Superior temporal gyrus (tissue), 1 donor: ENCODE measurements around the gene ATXN2.
"Not testable (repeated sequence)": the region's sequence is repeated elsewhere in the genome, so short reads cannot be mapped to it uniquely, and the experiment has no call there.

Experiments
- DNase-seq: peaks from one replicate; pipeline ENCODE4 v3.0.0-alpha.2; 2016; ENCODE audit errors: extremely low spot score

Gene ATXN2

DNA sequence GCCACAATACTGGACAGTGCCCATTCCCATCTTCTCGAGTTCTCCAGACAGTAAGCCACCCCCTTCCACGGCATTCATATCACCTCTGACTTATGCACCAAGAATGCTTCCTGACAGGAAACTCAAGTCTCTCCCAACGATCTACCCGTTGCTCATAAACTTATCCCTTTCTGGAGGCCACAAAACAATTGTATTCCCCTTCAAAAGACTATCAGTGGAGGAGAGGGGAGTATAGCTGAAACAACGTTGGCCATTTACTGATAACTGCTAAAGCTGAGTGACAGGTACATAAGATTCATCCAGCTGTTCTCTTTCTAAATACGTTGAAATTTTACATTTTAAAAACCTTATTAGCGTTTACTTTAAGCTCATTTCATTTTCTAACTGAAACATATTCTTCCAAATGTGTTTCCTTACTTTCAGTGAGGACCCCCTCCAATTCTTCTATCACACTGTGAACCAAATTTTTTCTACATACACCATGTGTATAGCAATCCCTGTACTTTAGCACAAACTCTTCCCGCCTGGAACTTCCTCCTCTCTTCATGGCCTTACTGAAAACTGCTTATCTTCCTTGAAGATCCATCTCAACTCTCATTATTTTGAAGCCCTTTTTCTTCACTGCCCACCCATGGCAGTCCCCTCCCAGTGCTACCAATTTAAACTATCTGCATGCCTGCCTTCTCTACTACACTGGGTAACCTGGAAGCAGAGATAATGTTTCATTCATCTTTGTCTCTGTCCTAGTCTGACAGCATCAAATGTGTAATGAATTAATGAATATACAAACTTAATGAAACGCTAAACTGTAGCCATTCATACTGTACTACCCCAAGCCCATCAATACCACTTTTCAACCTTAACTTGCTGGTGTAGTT, 28.8 kb downstream of the ATXN2 start:
- DNase-seq, result no peak

DNA sequence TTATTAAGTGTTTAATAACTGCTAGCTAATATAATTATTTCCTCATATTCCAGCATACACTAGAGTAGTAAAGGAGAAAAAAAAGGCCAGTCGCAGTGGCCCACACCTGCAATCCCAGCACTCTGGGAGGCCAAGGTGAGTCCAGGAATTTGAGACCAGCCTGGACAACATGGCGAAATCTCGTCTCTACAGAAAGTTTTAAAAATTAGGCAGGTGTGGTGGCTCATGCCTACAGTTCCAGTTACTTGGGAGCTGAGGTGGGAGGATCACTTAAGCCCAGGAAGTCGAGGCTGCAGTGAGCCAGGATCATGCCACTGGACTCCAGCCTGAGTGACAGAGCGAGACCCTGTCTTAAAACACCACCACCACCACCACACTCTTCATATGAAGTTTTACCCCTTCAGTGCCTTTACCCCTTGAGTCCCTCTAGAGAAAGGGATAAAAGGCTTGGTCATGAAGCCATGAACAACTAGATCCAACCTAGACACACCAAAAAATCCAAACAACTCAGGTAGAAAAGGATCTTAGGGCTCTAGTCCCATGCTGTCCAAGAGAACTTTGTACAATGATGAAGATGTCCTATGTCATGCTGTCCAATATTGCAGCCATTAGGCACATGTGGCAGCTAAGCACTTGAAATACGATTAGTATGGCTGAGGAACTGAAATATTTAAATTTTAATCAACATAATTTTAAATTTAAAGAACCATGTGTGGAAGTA, 29.6 kb downstream of the ATXN2 start:
- no peak for DNase-seq

DNA sequence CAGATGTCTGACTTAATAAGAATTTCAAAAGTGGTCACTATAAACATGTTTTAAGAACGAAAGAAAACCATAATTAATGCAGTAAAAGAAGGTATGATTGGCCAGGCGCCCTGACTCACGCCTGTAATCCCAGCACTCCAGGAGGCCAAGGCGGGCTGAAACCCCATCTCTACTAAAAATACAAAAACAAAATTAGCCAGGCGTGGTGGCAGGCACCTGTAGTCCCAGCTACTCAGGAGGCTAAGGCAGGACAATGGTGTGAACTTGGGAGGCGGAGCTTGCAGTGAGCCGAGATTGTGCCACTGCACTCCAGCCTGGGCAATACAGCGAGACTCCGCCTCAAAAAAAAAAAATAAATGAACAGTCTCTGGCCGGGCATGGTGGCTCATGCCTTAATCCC, 38.3 kb downstream of the ATXN2 start:
- not testable (repeated sequence) for DNase-seq

DNA sequence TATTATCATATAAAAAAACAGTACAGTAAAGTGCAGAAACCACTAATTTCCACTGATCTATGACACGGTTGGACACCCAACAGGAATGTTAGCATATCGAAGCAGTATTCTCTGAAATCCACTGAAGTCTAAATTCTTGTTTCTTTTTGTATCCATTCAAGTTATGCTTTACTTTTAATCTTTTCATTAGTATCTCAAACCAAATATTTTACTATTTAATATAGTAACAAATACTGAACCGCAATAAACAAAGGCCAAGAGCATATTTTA, 41.1 kb downstream of the ATXN2 start:
- no peak for DNase-seq

DNA sequence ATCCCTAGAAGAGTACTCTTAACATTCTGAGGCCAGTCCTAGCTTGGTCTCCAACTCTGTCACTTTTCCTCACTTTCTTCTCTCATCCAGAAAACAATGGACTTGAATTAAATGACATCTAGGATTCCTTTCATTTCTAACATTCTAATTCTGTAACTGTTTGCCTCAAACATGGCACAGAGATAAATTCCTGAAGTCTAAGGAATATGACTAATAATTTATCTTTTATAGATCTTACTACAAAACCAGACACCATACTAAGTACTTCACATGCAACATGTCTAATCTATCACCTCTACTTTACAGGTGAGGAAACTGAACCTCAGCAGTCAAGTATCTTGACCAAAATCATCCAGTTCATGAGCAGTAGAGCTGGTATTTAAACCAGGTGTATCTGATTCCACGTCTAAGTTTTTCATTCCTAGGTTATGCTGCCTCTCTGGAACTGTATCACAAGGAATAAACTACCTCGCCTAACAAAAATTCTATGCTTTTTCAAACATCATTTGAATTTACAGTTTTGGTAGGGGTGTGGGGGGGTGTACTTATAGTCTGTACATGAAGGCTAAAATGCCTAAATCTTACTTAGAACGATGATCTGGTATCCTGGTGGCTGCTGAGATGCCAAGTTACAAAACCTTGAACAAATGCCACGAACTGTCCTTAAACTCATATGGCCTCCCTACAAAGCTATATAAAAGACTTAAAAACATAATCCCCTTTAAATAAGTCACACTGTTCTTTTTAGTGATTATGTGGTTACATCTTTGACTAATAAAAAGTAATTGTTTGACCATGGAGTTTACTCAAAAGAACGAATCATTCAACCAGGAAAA, 41.6 kb downstream of the ATXN2 start:
- no peak for DNase-seq

DNA sequence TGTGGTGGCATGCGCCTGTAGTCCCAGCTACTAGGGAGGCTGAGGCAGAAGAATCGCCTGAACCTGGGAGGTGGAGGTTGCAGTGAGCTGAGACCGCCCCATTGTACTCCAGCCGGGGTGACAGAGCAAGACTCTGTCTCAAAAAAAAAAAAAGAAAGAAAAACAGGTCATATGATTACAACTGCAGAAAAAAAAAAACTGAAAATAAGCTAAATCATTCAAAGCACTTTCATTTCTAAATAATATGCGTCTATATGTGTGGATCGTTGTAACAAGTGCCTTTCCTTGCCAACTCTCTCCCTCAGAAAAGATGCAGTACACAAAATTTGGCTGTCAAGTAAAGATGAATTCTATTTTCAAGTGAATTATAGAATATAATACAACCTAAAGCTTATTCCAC, 42.4 kb downstream of the ATXN2 start:
- no peak for DNase-seq

DNA sequence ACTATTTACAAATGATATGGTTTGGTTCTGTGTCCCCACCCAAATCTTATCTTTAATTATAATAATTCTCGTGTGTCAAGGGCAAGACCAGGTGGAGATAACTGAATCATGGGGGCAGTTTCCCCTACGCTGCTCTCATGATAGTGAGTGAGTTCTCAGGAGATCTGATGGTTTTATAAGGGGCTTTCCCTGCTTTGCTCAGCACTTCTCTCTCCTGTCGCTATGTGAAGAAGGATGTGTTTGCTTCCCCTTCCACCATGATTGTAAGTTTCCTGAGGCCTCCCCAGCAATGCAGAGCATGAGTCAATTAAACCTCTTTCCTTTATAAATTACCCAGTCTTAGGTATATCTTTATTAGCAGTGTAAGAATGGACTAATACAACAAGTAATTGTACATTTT, 43.8 kb downstream of the ATXN2 start:
- DNase-seq, result not testable (repeated sequence)

DNA sequence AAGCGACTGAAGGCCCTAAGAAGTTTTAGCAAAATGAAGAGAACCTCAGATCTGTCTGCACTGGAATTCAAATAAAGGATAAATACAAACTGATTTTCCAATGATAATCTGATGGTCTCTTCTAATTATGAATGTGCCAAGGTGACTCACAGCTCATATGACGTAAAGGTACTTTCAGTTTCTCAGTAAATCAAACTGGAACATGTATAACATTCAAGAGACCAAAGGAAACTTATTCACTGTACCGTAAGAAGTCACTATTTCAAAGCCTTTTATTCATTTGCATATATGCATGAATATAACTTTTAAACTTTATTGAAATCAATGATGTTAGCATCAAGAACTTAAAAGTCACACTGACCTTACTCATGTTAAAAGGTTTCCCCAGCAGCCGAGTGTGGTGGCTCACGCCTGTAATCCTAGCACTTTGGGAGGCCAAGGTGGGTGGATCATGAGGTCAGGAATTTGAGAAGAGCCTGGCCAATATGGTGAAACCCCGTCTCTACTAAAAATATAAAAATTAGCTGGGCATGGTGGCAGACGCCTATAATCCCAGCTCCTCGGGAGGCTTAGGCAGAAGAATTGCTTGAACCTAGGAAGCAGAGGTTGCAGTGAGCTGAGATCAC, 52.2 kb downstream of the ATXN2 start:
- no peak for DNase-seq

DNA sequence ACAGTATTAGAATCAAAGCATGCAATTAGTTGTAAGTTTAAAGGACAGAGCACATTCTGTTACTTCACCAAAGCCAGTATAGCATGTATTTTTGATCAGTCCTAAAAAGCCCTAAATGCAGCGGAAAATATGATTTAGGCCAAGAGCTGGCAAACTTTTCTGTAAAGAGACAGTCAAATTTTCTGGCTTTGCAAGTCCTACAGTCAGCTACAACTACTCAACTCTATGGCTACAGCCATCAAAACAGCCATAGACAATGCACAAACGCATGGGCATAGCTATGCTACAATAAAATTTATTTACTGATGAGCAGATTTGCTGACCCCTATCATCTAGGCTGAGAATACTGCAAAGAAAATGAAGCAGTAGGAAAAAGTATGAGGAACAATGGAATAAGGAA, 52.9 kb downstream of the ATXN2 start:
- DNase-seq, result no peak

DNA sequence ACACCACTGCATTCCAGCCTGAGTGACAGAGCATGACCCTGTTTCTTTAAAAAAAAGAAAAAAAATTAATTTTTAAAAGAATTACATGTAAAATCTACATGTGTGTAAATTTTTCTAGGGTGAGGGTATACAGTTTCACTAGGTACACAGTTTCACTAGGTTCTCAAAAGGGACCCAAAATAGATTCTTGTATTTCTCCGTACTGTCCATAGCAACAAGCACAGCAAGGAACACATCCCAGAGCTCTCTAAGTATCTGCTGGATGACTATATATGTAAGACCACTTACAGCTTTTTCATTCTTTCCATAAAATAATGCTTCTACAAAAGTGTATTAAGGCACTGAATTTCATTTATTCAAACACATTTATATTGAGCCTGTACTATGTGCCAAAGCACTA, 55.1 kb downstream of the ATXN2 start:
- DNase-seq, result no peak

DNA sequence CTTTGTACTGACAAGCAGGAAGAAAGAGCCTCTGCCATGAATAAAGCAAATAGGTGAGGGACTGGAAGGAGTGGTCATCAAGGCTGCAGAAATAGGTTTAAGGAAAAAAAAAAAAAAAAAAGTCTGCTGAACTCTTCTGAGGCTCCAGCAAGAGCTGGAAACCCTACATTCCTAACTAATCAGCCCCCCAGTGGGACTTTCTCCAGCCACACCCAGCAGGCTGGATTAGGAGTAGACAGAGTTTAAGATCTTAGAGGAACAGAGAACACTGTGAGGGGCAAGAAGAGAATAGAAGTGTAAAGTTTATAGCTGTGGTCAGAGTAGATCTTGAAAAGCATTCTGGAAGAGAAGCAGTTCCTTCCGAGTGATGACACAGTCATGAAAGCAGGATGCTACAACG, 66.4 kb downstream of the ATXN2 start:
- no peak for DNase-seq

DNA sequence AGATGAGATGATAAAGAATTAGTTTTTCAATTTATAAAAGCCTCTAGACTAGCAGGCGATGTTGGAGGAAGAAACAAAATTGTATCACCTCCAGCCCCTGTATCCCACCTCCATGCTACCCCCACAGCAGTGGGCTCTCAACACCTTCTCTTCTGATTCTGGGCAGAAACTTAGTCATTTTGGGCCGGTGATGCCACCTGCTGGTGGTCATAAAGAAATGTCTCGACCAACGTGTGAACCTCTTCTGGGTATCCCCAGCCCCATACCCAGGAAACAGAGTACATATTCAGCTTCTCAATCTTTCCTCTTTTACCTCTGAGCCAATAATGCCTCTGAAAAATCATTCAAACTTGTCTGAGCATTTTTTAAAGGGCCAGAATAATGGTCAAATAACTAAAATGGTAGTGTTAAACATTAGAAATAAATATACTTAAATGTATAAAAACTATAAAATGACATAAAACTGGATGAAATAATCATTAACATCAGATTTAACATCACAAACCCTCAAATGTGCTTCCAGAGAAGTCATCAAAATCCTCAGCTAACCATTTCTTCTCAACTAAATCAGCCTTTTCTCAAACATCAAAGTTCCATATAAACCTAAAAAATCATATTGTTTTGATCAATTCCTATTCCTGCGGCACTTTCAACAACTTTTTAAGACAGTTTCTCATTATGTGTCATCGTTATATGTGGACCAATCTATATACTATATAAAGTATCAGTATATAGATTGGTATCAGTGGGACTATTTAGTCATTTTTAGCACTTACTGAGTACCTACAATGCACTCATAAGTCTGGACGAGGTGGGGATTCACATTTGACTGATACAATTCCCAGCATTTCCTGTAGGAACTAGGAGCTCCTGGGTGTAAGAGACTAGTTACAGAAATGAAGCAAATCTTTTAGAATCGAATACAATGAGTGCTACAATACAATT, 69.4 kb downstream of the ATXN2 start:
- peak; percentile 72 for DNase-seq

DNA sequence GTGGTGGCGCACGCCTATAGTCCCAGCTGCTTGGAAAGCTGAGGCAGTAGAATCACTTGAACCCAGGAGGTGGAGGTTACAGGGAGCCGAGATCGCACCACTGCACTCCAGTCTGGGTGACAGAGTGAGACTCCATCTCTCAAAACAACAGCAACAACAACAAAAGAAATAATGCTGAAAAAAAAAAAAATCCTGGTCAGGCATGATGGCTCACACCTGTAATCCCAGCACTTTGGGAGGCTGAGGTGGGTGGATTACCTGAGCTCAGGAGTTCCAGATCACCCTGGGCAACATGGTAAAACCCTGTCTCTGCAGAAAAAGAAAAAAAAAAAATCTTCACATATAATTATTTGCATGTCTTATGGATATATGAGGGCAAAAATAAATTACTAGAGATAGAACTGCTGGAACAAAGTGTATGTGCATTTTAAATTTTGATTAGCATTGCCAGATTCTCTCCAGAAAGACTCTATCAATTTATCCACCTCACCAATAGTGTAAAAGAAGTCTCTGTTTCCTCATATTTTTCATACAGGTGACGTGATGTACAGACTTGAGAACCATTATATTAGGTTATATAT, 75.4 kb downstream of the ATXN2 start:
- DNase-seq, result no peak

DNA sequence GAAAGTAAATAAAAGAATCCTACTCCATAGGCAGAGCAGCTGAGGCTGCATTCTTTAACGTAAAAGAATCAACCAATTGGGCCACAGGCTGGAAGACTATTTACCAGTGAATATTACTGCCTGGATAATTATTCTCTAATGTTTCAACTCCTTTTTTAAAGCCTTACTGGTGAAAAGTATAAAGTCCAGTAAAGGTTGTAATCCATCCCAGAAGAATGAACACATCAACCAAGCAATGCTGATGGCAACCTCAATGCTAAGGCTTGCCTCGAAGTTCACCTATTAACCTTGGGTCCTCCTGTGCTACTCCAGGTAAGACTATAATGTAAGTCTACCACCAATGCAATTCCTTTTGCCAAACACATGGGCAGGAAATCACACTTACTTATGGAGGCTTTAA, 77.3 kb downstream of the ATXN2 start:
- DNase-seq, result no peak

DNA sequence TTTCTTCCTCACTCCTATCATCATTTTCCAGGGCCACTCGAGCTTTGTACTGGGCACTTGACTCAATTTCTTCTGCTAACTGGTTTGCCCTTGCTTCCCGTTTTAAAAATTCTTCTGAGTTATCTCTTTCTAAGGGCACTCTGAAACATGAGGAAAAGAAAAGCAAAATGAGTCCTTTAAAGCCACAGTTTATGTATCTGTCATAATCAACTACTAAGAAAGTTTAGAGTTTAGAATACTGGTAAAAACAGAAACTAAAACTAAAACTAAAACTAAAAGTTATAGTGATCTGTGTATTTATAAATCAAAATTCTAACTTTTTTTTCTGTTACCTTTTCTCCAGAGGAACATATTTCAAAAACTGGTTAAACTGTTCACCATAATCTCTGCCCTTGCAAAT, 79.2 kb downstream of the ATXN2 start:
- no peak for DNase-seq

DNA sequence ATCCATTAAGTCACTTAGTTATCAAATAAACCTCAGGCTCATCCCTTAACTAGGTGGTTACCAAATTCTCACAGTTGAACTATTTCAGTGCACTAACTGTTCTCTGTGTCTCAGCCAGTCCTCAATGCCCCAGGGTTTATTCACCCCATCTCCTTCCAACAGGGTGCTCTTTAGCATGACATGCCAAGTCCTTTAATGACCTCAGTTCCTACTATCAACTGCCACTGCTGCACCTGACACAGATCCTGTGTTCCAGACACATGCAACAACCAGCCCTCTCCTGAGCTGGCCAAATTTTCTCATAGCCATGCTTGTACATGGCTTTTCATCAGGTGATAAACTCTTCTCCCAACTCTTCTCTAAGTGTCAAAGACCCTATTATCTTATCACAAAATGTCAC, 80.0 kb downstream of the ATXN2 start:
- no peak for DNase-seq

DNA sequence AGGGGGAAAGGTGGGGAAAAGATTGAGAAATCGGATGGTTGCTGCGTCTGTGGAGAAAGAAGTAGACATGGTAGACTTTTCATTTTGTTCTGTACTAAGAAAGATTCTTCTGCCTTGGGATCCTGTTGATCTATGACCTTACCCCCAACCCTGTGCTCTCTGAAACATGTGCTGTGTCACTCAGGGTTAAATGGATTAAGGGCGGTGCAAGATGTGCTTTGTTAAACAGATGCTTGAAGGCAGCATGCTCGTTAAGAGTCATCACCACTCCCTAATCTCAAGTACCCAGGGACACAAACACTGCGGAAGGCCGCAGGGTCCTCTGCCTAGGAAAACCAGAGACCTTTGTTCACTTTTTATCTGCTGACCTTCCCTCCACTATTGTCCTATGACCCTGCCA, 91.4 kb downstream of the ATXN2 start:
- not testable (repeated sequence) for DNase-seq

DNA sequence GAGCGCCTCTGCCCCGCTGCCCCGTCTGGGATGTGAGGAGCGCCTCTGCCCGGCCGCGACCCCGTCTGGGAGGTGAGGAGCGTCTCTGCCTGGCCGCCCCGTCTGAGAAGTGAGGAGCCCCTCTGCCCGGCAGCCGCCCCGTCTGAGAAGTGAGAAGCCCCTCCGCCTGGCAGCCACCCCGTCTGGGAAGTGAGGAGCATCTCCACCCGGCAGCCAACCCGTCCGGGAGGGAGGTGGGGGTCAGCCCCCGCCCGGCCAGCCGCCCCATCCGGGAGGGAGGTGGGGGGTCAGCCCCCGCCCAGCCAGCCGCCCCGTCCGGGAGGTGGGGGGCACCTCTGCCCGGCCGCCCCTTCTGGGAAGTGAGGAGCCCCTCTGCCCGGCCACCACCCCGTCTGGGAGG, 91.9 kb downstream of the ATXN2 start:
- not testable (repeated sequence) for DNase-seq

DNA sequence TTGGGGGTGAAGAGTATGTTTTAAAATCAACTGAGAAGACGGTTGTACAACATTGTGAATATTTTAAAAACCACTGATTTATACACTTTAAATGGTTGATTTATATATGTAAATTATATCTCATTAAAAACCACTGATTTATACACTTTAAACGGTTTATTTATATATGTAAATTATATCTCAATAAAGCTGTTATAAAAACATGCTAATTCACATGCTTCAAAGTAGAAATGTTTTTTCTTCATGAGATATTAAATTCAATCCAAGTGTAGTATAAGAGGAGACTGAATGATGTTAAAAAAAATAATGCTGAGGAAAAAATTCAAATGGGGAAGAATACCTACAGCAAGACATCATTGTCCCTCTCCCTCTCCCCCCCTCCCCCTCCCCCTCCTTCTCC, 92.9 kb downstream of the ATXN2 start:
- no peak for DNase-seq

DNA sequence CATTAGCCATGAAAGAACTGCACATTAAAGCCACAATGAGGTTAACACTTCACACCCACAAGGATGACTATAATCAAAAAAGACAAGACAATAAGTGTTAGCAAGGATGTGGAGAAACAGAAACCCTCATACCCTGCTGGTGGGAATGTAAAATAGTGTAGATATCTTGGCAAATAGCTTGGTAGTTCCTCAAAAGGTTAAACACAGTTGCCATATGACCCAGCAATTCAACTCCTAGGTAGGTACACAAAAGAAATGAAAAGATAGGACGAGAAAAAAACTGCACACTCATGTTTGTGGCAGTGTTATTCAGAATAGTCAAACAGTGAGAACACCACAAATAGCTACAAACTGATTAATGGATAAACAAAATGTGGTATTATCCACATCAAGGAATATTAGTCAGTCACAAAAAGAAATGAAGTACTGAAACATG, 93.5 kb downstream of the ATXN2 start:
- no peak for DNase-seq

DNA sequence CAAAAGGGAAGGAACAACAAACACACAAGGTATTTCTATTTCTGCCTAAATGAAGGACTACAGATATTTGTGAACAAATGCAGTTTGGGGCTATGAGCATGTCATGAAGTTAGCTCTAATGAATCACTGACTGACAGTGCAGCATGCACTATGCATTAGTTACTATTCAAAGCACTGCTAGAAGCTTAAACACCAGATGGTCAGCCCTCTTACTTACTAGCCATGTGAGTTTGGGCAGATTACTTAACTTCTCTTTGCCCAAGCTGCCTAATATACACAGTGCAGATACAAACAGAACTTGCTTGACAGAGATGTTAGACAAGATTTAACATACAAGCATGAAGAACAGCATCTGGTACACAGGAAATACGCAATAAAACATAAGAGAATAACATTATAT, 96.0 kb downstream of the ATXN2 start:
- peak; percentile 49 for DNase-seq
